ENCODE results near the gene TMEM259. TPM values are rescaled to one million over a fixed set of nuclear protein-coding genes. Genes with fewer than 3 reads are reported as not detected.
A peak's percentile ranks its signal among the peaks of the same experiment; 100 is the strongest.

Gene TMEM259
- total and polyA plus RNA-seq, 9 of the 15 experiments (the other 6 are each of a cell fraction or from before 2014, with no cell fraction given), result 0.52 to 231 (median 63.6) TPM

DNA sequence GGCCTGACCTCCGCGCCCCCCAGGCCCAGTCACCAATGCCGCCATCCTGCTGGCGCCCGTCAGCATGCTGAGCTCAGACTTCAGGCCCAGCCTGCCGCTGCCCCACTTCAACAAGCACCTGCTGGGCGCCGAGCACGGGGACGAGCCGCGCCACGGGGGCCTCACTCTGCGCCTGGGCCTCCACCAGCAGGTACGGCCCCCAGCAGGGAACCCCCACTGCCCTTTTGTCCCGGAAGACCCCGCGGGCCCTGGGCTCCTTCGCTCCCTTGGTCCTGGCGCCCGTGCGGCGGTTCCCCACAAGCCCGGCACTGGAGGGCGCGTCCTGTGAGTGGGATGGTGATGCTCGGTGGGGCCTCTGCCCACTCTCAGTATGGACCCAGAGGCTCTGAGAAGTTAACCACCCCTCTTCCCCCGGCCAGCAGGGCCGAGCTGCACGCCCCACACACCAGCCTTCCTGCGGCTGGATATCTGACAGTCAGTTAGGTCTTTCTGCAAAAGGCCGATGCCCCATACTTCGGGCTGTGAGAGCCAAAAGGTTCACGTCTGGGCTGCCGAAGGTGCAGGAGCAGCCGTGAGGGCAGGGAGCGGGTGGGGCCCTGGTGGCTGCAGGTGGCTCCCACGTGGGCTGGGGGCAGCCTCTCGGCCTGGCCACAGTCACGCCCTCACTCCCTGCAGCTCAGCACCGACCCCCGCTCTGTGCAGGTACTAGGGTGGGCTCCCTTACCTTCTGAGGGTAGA, 28.8 kb downstream of the TMEM259 start (continued):
- TF ChIP-seq STAT5B (CRISPR knock-in tag; IDR thresholded peaks at IDR 0.05), result no peak
- TF ChIP-seq NELFE (IDR thresholded peaks at IDR 0.05; ENCODE audit: insufficient read depth, insufficient read length), result no peak
- no peak for TF ChIP-seq MIER1 (IDR thresholded peaks at IDR 0.05; ENCODE audit: low read depth)
- peak; percentile 68 for TF ChIP-seq RBFOX2 (IDR thresholded peaks at IDR 0.05; ENCODE audit: low read depth, low read length)

DNA sequence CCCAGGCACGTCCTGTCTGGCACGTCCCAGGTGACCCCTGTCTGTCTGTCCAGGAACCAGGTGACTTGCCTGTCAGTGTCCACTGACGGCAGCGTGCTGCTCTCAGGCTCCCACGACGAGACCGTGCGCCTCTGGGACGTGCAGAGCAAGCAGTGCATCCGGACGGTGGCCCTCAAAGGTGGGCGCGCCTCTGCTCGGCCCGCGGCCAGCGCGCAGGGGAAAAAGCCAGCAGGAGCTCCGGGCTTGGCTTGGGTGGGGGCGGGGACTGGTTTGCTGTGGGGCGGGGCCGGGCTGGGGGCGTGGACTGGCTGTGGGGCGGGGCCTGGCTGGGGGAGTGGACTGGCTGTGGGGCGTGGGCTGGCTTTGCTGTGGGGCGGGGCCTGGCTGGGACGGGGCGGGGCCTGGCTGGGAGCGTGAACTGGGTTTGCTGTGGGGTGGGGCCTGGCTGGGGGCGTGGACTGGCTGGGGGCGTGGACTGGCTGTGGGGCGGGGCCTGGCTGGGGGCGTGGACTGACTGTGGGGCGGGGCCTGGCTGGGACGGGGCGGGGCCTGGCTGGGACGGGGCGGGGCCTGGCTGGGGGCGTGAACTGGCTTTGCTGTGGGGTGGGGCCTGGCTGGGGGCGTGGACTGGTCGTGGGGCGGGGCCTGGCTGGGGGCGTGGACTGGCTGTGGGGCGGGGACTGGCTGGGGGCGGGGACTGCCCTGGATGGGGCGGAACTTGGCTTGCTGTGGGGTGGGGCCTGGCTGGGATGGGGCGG, 29.6 kb downstream of the TMEM259 start:
- H3K36me3 ChIP-seq (ENCODE audit: control insufficient read depth, insufficient read depth, low read length), result peaks cover 84% of the 10 kb centered on the region; the same call in 2 of the 3 replicates
- peak; percentile 6 for FAIRE-seq
- CTCF ChIA-PET (ENCODE audit: low intra/inter-chr PET ratio), result no interaction called here
- TF ChIP-seq RB1 (IDR thresholded peaks at IDR 0.05; ENCODE audit: low read depth) (0 out of 2 replicates have a peak, but pooled peaks have one; percentile 26), HLTF (IDR thresholded peaks at IDR 0.05) (no peak), NR0B1 (IDR thresholded peaks at IDR 0.05; ENCODE audit: partially characterized antibody) (no peak), CBFB (CRISPR knock-in tag; IDR thresholded peaks at IDR 0.05) (0 out of 2 replicates have a peak, but pooled peaks have one; percentile 10), NEUROD1 (IDR thresholded peaks at IDR 0.05; ENCODE audit: borderline replicate concordance, low read depth, low read length, partially characterized antibody) (no peak), HDAC1 (IDR thresholded peaks at IDR 0.05) (0 out of 4 replicates have a peak, but pooled peaks of 1 of the 2 experiments have one; percentile 27), POLR2G (IDR thresholded peaks at IDR 0.05; ENCODE audit: low read depth, low read length) (peak; percentile 62; the same call in 1 of the 2 replicates), ZNF165 (CRISPR knock-in tag; IDR thresholded peaks at IDR 0.05; ENCODE audit: borderline replicate concordance) (no peak), SIN3B (IDR thresholded peaks at IDR 0.05; ENCODE audit: low read depth) (no peak), NFIC (IDR thresholded peaks at IDR 0.05) (peak; percentile 60)
- TF ChIP-seq, protein P1, sequence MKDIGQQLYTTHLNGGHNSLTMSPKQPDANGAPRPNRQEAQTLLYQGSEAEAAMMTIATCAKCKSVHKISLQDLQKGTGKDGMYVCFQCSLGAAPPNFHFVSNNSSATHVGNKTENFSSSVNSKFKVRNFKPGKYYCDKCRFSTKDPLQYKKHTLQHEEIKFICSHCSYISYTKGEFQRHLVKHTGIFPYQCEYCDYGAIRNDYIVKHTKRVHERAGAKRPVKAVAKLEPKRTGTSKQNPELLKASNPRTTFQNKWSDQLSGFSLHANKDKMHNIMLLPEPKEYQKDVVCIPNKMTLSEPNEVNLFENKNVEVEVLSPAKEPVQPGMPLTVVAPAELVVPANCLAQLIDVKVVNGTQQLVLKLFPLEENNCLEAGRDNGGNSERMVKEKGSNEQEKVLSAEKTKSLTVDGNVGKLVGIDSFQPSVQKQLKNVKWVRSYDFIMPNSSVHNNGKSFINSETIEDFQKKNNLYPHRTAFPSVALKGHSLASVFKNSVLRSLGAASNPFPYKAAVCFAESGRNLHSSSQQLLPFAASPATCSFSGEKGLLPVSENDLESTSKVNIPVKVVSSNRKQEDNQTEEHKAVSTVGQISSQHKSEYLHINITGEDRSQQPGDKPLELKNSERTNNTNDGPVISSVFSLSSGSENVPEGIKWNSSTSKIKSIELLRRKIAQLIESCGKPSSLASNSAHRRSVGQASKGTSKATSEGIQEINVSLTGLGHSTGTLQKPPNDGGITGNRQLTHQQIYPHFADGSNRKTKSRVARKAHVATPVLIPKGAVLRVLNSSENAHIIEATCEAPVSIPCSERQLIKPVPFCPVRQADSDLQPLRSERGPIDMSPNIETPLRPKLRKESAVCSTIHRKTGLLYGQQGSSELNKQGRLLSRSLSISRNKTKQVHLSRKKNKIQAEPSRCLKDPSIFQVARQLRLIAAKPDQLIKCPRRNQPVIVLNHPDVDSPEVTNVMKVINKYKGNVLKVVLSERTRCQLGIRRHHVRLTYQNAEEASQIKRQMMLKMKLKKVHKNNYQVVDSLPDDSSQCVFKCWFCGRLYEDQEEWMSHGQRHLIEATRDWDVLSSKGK (CRISPR knock-in tag; IDR thresholded peaks at IDR 0.05), result no peak

More for the DNA sequence above, 29.6 kb downstream of the TMEM259 start:
- whole genome bisulfite sequencing (ENCODE audit: insufficient coverage, low coverage, missing lambda C conversion rate), result 1% methylated on average over 24 of the region's 47 CpGs
- in situ Hi-C loops (cut with MboI), result no loop called here
- Histone ChIP-seq H3K4me1 (replicated peaks in 1 of 2; ENCODE audit: control insufficient read depth in 2 of 2, insufficient read depth in 2 of 2, low read length in 2 of 2) (peaks cover 9 to 81% of the 10 kb centered on the region in 2 experiments; a peak in 4 of 5 replicates), H4K20me1 (replicated peaks; ENCODE audit: control insufficient read depth, insufficient read depth, low read length) (no peaks in the 10 kb centered on the region; the same call in 1 of the 2 replicates), H3K9me1 (ENCODE audit: control insufficient read depth, insufficient read depth, low read length) (peaks cover 6% of the 10 kb centered on the region), H3K27me3 (ENCODE audit: control insufficient read depth in 2 of 2, insufficient read depth in 2 of 2, low read length in 2 of 2) (no peaks in the 10 kb centered on the region), H3K79me2 (ENCODE audit: control insufficient read depth, insufficient read depth, low read length) (no peaks in the 10 kb centered on the region; the same call in 2 of the 3 replicates), H3K4me2 (ENCODE audit: insufficient read depth, low read length) (peak overlapping the region; percentile 46; the same call in 1 of the 2 replicates), H3K9ac (ENCODE audit: insufficient read depth in 1 of 2, low read depth in 2 of 2, low read length in 2 of 2) (peak overlapping the region in 1 of 2 experiments; percentile 75; a peak in 2 of 4 replicates), H3K9me3 (replicated peaks; ENCODE audit: control insufficient read depth, insufficient read depth, low read depth, low read length) (no peaks in the 10 kb centered on the region), H2AFZ (ENCODE audit: low read depth, low read length) (no peak overlapping the region), H3K4me3 (no peak overlapping the region), H3K27ac (ENCODE audit: extremely low read depth, low read depth, low read length) (no peak overlapping the region)
- DNase-seq (ENCODE audit: extremely low read depth in 1 of 4, low spot score in 3 of 4) (peak; percentile 81 to 89 (median 87)), ATAC-seq (peak; percentile 82)
- BruUV-seq (replicated peaks), result no TSS peak
- intact Hi-C loops (cut with micrococcal nuclease), result no loop called here
- POLR2A ChIA-PET, result interaction anchor here (0.5 to 1.1 kb wide), 5 partner anchors 10 to 253 kb away, joined by 3 to 6 read pairs (median 3); partner anchors contain the start of gene CNN2
